Peyer's patch (tissue), 4 donors: ENCODE results near the gene SHC1.

Experiments used
- POLR2A ChIP-seq, 2 donors: fragments of 450-650 bp; IDR thresholded peaks; one replicate each; pipeline ENCODE4 v1.5.1; 2017; ENCODE audit warnings: antibody characterized with exemption in 2 of 2, mild to moderate bottlenecking in 2 of 2, moderate library complexity in 2 of 2
- TF ChIP-seq, protein P1 (sequence below), 6 experiments: fragments of 450-650 bp in 4 of 6; fragments of 200-600 bp in 2 of 6; sonication (generic) in 1 of 6; IDR thresholded peaks; one replicate each; pipeline ENCODE4 v1.5.1; 2017 to 2019; ENCODE audit warnings: antibody characterized with exemption in 6 of 6, mild to moderate bottlenecking in 3 of 6, moderate library complexity in 1 of 6

DNA sequence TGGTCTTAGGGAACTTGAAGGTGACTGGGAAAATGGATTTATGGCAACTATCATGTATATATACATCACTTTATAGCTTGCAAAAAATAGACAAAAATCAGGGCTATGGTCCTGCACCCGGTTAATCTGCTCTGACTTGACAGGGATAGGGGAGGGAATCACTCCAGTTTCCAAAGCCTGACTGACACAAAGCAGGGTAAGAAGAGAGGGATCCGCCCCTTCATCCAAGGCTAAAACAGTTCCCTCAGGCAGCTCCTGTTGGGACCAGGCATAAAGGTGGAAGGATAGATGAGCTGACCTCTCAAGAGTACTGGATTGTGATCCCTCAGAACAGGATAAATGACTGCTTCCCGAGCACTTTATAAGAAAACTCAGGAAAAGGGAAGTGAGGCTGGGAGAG is 16.0 kb downstream of the SHC1 start:
- no peak for TF ChIP-seq POLR2A (IDR thresholded peaks at IDR 0.05)
- TF ChIP-seq, protein P1, sequence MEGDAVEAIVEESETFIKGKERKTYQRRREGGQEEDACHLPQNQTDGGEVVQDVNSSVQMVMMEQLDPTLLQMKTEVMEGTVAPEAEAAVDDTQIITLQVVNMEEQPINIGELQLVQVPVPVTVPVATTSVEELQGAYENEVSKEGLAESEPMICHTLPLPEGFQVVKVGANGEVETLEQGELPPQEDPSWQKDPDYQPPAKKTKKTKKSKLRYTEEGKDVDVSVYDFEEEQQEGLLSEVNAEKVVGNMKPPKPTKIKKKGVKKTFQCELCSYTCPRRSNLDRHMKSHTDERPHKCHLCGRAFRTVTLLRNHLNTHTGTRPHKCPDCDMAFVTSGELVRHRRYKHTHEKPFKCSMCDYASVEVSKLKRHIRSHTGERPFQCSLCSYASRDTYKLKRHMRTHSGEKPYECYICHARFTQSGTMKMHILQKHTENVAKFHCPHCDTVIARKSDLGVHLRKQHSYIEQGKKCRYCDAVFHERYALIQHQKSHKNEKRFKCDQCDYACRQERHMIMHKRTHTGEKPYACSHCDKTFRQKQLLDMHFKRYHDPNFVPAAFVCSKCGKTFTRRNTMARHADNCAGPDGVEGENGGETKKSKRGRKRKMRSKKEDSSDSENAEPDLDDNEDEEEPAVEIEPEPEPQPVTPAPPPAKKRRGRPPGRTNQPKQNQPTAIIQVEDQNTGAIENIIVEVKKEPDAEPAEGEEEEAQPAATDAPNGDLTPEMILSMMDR (IDR thresholded peaks at IDR 0.05): no peak
